ENCODE results near the gene THAP3.

DNA sequence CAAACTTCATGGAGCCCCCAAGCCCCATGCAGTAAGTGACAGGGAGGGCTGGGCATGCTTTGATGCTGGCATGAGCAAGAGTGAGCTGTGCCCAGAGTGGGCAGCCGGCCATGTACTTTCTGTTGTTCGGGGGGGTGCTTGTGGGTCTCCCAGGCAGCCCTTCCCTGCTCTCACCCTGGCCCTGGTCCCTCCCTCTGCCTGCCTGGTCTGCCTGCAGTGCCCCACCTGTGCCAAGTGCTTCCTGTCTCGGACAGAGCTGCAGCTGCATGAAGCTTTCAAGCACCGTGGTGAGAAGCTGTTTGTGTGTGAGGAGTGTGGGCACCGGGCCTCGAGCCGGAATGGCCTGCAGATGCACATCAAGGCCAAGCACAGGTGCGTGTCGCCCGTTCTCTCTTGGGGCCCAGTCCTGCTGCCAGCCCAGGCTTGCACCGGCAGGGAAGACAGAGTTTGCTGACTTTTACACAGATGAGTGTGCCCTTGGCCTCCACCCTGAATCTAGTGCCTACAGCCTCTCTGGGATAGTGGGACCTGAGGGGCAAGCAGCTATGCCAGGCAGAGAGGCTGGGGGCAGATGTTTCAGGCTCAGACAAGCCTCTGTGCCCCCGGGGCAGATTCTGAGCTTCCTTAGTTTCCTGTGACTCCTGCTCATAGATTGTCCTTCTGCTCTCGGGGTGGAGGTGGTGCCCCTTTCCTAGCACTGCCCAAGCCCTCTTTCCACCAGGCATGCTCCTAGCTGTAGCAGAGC is 37.2 kb upstream of the THAP3 start:
- TF ChIP-seq, protein P1, sequence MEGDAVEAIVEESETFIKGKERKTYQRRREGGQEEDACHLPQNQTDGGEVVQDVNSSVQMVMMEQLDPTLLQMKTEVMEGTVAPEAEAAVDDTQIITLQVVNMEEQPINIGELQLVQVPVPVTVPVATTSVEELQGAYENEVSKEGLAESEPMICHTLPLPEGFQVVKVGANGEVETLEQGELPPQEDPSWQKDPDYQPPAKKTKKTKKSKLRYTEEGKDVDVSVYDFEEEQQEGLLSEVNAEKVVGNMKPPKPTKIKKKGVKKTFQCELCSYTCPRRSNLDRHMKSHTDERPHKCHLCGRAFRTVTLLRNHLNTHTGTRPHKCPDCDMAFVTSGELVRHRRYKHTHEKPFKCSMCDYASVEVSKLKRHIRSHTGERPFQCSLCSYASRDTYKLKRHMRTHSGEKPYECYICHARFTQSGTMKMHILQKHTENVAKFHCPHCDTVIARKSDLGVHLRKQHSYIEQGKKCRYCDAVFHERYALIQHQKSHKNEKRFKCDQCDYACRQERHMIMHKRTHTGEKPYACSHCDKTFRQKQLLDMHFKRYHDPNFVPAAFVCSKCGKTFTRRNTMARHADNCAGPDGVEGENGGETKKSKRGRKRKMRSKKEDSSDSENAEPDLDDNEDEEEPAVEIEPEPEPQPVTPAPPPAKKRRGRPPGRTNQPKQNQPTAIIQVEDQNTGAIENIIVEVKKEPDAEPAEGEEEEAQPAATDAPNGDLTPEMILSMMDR (IDR thresholded peaks at IDR 0.05; ENCODE audit: control extremely low read depth in 1 of 3, insufficient read depth in 1 of 3, low read depth in 1 of 3, low read length in 3 of 3): no peak
- TF ChIP-seq USF2 (IDR thresholded peaks at IDR 0.05; ENCODE audit: low read length) (no peak), NRF1 (IDR thresholded peaks at IDR 0.05; ENCODE audit: low read depth, low read length) (no peak), ASH2L (IDR thresholded peaks at IDR 0.05; ENCODE audit: low read length) (no peak), EZH2 (IDR thresholded peaks at IDR 0.05; ENCODE audit: low read depth, low read length, severe bottlenecking) (no peak), TCF12 (IDR thresholded peaks at IDR 0.05; ENCODE audit: low read depth, low read length) (no peak), HDAC6 (IDR thresholded peaks at IDR 0.05; ENCODE audit: low read depth, low read length) (no peak), YY1 (IDR thresholded peaks at IDR 0.05; ENCODE audit: low read depth, low read length) (no peak), POLR2A (IDR thresholded peaks at IDR 0.05; ENCODE audit: control extremely low read depth in 1 of 2, low read depth in 2 of 2, low read length in 2 of 2) (no peak), CREB1 (IDR thresholded peaks at IDR 0.05) (no peak), ZNF274 (IDR thresholded peaks at IDR 0.05; ENCODE audit: borderline replicate concordance, extremely low read depth, low read length) (no peak), ATF3 (IDR thresholded peaks at IDR 0.05; ENCODE audit: insufficient read depth, low read depth, low read length) (no peak)
- TF ChIP-seq, protein P2, sequence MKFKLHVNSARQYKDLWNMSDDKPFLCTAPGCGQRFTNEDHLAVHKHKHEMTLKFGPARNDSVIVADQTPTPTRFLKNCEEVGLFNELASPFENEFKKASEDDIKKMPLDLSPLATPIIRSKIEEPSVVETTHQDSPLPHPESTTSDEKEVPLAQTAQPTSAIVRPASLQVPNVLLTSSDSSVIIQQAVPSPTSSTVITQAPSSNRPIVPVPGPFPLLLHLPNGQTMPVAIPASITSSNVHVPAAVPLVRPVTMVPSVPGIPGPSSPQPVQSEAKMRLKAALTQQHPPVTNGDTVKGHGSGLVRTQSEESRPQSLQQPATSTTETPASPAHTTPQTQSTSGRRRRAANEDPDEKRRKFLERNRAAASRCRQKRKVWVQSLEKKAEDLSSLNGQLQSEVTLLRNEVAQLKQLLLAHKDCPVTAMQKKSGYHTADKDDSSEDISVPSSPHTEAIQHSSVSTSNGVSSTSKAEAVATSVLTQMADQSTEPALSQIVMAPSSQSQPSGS (IDR thresholded peaks at IDR 0.05; ENCODE audit: low read length): no peak

Data from H1 (cell line).